Endothelial cell of umbilical vein (primary cell): ENCODE measurements around the gene TMEM9B. TPM values are rescaled to one million over a fixed set of nuclear protein-coding genes. Genes with fewer than 3 reads are reported as not detected.
"Not testable (repeated sequence)": the region's sequence is repeated elsewhere in the genome, so short reads cannot be mapped to it uniquely, and the experiment has no call there.

ENCODE experiments used
- BruUV-seq: library from RNA; stranded (reverse); fragments of 400-500 nt; replicated peaks from 2 replicates; lab custom pipeline; 2021; lab: Mats Ljungman, UMichigan
- CTCF ChIA-PET: fragments of 300-600, 350-600 bp; sonication (Branson Sonifier 250); formaldehyde crosslinking; loops from one replicate; lab custom pipeline; 2021; ENCODE audit warnings: antibody characterized with exemption, inconsistent platforms; lab: Charles Lee
- POLR2A ChIA-PET: fragments of 300-600, 350-600 bp; sonication (Branson Sonifier 250); formaldehyde crosslinking; loops from one replicate; lab custom pipeline; 2021; ENCODE audit warnings: antibody characterized with exemption, inconsistent platforms; lab: Charles Lee
- DNase-seq: peaks from one replicate; pipeline ENCODE4 v3.0.0-alpha.2; 2011; ENCODE audit warnings: low read depth, low spot score
- FAIRE-seq: peaks from 2 replicates; lab custom pipeline; 2011; peaks lifted over from hg19 to GRCh38; lab: Jason Lieb, UNC
- H2AFZ ChIP-seq: 2 replicates; pipeline ENCODE4 v1.6.0; 2012; ENCODE audit warnings: low read depth, low read length, control low read depth, inconsistent platforms
- H3K27ac ChIP-seq: 2 replicates; pipeline ENCODE4 v1.5.1; 2011; ENCODE audit warnings: low read depth, mild to moderate bottlenecking, control low read depth, low read length, moderate library complexity; ENCODE audit not compliant: insufficient read depth
- H3K27me3 ChIP-seq, 2 experiments: 2 replicates each; pipeline versions ENCODE4 v1.6.0 to v1.6.1; 2011; ENCODE audit warnings: low read length in 2 of 2, mixed read lengths in 1 of 2; ENCODE audit not compliant: control insufficient read depth in 2 of 2, insufficient read depth in 2 of 2
- H3K36me3 ChIP-seq, 2 experiments: 2 replicates in 1 of 2; 3 replicates in 1 of 2; pipeline ENCODE4 v1.5.1; 2011; ENCODE audit warnings: low read length in 2 of 2, mild to moderate bottlenecking in 1 of 2, moderate library complexity in 1 of 2; ENCODE audit not compliant: control insufficient read depth in 2 of 2, insufficient read depth in 2 of 2; ENCODE audit errors: extremely low read depth in 1 of 2
- H3K4me1 ChIP-seq: 3 replicates; pipeline ENCODE4 v1.5.1; 2011; ENCODE audit warnings: mild to moderate bottlenecking, low read length; ENCODE audit not compliant: control insufficient read depth, insufficient read depth; ENCODE audit errors: extremely low read depth
- H3K4me2 ChIP-seq: 2 replicates; pipeline ENCODE4 v1.6.1; 2011; ENCODE audit warnings: low read length, control low read depth, mixed read lengths; ENCODE audit not compliant: insufficient read depth
- H3K4me3 ChIP-seq, 3 experiments: fragments of 200-600 bp in 1 of 3; sonication (generic), shearing (Covaris generic) in 1 of 3; replicated peaks in 1 of 3; 2 replicates each; pipeline ENCODE4 v1.5.1; 2011 to 2016; ENCODE audit warnings: control low read depth in 3 of 3, low read length in 3 of 3, mild to moderate bottlenecking in 2 of 3, inconsistent platforms in 1 of 3, low read depth in 1 of 3, moderate library complexity in 1 of 3; ENCODE audit not compliant: insufficient read depth in 1 of 3
- H3K79me2 ChIP-seq: 2 replicates; pipeline ENCODE4 v1.6.0; 2012; ENCODE audit warnings: low read length, inconsistent platforms; ENCODE audit not compliant: control insufficient read depth, insufficient read depth
- H3K9ac ChIP-seq: replicated peaks from 2 replicates; pipeline ENCODE3; 2011; ENCODE audit warnings: low read length, control low read depth; ENCODE audit not compliant: insufficient read depth; ENCODE audit errors: extremely low read depth
- H3K9me1 ChIP-seq: replicated peaks from 3 replicates; pipeline ENCODE4 v1.6.0; 2011; ENCODE audit warnings: mild to moderate bottlenecking, low read length; ENCODE audit not compliant: control insufficient read depth, insufficient read depth; ENCODE audit errors: extremely low read depth
- H3K9me3 ChIP-seq: replicated peaks from 2 replicates; pipeline ENCODE4 v1.5.1; 2012; ENCODE audit warnings: low read length, inconsistent platforms; ENCODE audit not compliant: control insufficient read depth, insufficient read depth
- H4K20me1 ChIP-seq: replicated peaks from 2 replicates; pipeline ENCODE3; 2011; ENCODE audit warnings: mild to moderate bottlenecking, low read length; ENCODE audit not compliant: control insufficient read depth, insufficient read depth; ENCODE audit errors: extremely low read depth
- EZH2 ChIP-seq: IDR thresholded peaks from 2 replicates; pipeline ENCODE4 v1.6.1; 2012; ENCODE audit warnings: borderline replicate concordance, low read depth, mild to moderate bottlenecking, moderate library complexity, low read length, inconsistent platforms; ENCODE audit not compliant: severe bottlenecking
- FOS ChIP-seq: IDR thresholded peaks from 2 replicates; pipeline ENCODE4 v1.6.1; 2011; ENCODE audit warnings: mild to moderate bottlenecking, low read length, moderate library complexity, borderline replicate concordance; ENCODE audit not compliant: insufficient read depth
- GATA2 ChIP-seq: IDR thresholded peaks from 2 replicates; pipeline ENCODE4 v1.7.0; 2011; ENCODE audit warnings: low read depth, mild to moderate bottlenecking, moderate library complexity, mixed read lengths, low read length; ENCODE audit not compliant: insufficient read length, insufficient read depth
- JUN ChIP-seq: IDR thresholded peaks from 2 replicates; pipeline ENCODE4 v1.6.1; 2011; ENCODE audit warnings: borderline replicate concordance, low read depth; ENCODE audit not compliant: insufficient read length, insufficient read depth
- MYC ChIP-seq: IDR thresholded peaks from one replicate; pipeline ENCODE4 v1.6.1; 2011; ENCODE audit warnings: mild to moderate bottlenecking, low read depth, low read length
- POLR2A ChIP-seq: IDR thresholded peaks from 2 replicates; pipeline ENCODE4 v1.6.1; 2012; ENCODE audit warnings: low read depth, mild to moderate bottlenecking, control low read depth, low read length
- POLR2AphosphoS5 ChIP-seq: IDR thresholded peaks from 2 replicates; pipeline ENCODE4 v1.6.1; 2012; ENCODE audit warnings: low read depth, mild to moderate bottlenecking, control low read depth, low read length, moderate library complexity; ENCODE audit not compliant: insufficient read depth
- dilution Hi-C: fragments of 300-500 bp; cut with MboI; formaldehyde crosslinking; loops from one replicate; pipeline ENCODE4 v1.15.0; 2019; ENCODE audit warnings: low sequenced_read_pairs; ENCODE audit not compliant: extremely low pct_ligation_motif_present
- intact Hi-C: fragments of 100-400 bp; cut with micrococcal nuclease; formaldehyde crosslinking; loops from one replicate; pipeline ENCODE4 v1.10.0; 2022
- polyA plus RNA-seq, 4 experiments: library from polyadenylated mRNA; depleted of rRNA in 3 of 4; stranded (reverse) in 3 of 4; unstranded in 1 of 4; fragments of >200 nt; gene quantifications; 2 replicates each; pipeline versions ENCODE4 v1.2.1 to v1.2.3, GENCODE V29; 2011 to 2012; ENCODE audit warnings: missing spikeins in 1 of 4
- total RNA-seq: library from RNA; stranded (reverse); gene quantifications from 2 replicates; pipeline ENCODE4 v1.2.3, GENCODE V29; 2021
- TF ChIP-seq, protein P1 (sequence below), 2 donors: IDR thresholded peaks; 1 replicate in 1 of 2; 2 replicates in 1 of 2; pipeline ENCODE4 v1.5.1; 2011; ENCODE audit warnings: low read length in 2 of 2, mild to moderate bottlenecking in 2 of 2, moderate library complexity in 2 of 2, control low read depth in 1 of 2, inconsistent platforms in 1 of 2, low read depth in 1 of 2; ENCODE audit not compliant: insufficient read depth in 1 of 2; ENCODE audit errors: extremely low read depth in 1 of 2

The TMEM9B gene
- total and polyA plus RNA-seq, 2 donors (not counting 3 experiments of a cell fraction or from before 2014, with no cell fraction given): 28.2 to 30.2 TPM

DNA sequence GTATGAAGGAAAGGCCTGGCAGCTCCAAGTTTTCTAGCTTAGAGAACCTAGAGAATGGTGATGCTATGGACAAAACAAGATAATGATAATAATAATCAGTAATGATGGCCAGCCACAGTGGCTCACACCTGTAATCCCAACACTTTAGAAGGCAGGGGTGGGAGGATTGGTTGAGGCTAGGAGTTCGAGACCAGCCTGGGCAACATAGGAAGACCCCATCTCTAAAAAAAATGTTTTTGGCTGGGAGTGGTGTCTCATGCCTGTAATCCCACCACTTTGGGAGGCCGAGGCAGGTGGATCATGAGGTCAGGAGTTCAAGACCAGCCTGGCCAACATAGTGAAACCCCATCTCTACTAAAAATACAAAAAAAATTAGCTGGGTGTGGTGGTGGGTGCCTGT is 28.5 kb downstream of the TMEM9B start:
- POLR2A ChIA-PET, dilution Hi-C loops, FAIRE-seq: not testable (repeated sequence)

DNA sequence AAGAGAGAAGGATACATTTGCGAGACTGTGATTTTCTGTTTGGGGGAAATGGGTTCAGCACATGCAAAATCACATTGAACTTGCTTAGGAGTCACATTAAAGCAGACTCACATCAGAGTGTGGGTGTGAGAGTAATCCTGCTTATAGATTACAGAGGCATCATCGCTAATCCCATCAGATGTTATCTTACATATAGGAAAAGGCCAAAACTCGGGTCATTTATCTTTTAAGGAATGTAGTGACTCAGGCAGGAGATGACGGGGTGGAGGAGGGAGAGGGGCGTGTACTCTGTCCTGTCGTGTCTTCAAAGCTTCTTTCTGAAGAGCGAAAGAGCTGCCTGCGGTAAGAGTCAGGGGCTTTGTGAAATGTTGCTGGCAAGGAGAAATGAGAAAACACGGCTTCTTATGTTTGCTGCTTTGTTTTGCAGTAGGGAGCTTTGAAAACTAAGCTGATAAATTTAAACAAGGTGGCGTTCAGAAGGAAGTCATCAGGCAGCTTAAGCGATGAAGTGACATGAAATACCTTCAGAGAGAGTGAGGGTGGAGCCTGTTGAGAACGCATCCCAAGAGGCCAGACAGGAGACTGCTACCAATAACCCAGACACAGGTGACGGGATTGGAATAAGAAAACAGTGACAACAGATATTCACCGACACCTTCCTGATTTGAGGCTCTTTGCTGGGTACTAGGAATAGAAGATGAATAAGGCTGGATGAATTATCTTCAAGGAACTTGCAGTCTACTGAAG is 29.3 kb downstream of the TMEM9B start:
- Histone ChIP-seq H3K4me1 (peaks cover 7% of the 10 kb centered on the region), H3K9me3 (no peaks in the 10 kb centered on the region), H4K20me1 (no peaks in the 10 kb centered on the region), H3K27ac (no peak overlapping the region), H3K9me1 (no peaks in the 10 kb centered on the region), H3K27me3 (no peaks in the 10 kb centered on the region), H3K79me2 (no peaks in the 10 kb centered on the region), H3K4me3 (no peak overlapping the region), H3K9ac (no peak overlapping the region), H3K4me2 (peak overlapping the region; percentile 39), H3K36me3 (no peaks in the 10 kb centered on the region), H2AFZ (peak overlapping the region; percentile 51)
- TF ChIP-seq MYC (no peak), FOS (no peak), JUN (no peak), EZH2 (no peak), POLR2A (no peak), POLR2AphosphoS5 (no peak), GATA2 (peak; percentile 77)
- TF ChIP-seq, protein P1, sequence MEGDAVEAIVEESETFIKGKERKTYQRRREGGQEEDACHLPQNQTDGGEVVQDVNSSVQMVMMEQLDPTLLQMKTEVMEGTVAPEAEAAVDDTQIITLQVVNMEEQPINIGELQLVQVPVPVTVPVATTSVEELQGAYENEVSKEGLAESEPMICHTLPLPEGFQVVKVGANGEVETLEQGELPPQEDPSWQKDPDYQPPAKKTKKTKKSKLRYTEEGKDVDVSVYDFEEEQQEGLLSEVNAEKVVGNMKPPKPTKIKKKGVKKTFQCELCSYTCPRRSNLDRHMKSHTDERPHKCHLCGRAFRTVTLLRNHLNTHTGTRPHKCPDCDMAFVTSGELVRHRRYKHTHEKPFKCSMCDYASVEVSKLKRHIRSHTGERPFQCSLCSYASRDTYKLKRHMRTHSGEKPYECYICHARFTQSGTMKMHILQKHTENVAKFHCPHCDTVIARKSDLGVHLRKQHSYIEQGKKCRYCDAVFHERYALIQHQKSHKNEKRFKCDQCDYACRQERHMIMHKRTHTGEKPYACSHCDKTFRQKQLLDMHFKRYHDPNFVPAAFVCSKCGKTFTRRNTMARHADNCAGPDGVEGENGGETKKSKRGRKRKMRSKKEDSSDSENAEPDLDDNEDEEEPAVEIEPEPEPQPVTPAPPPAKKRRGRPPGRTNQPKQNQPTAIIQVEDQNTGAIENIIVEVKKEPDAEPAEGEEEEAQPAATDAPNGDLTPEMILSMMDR (IDR thresholded peaks at IDR 0.05; ENCODE audit: extremely low read depth in 1 of 2, insufficient read depth in 1 of 2, low read depth in 1 of 2, low read length in 2 of 2): no peak
- FAIRE-seq (no peak), DNase-seq (no peak)
- CTCF ChIA-PET: interaction anchor here (0.6 to 1.0 kb wide), 3 partner anchors 21 to 203 kb away, joined by 3 to 5 read pairs (median 3); no protein-coding TSS in a partner anchor
- intact Hi-C loops (no loop called here), dilution Hi-C loops (no loop called here)
- POLR2A ChIA-PET: no interaction called here
- no TSS peak for BruUV-seq

More for the DNA sequence above, 28.5 kb downstream of the TMEM9B start:
- BruUV-seq, H3K4me2 ChIP-seq, H3K9me1 ChIP-seq, H3K9me3 ChIP-seq, H3K27ac ChIP-seq, H4K20me1 ChIP-seq, H3K4me1 ChIP-seq, H3K4me3 ChIP-seq, intact Hi-C loops, DNase-seq, H3K27me3 ChIP-seq, H3K79me2 ChIP-seq, H3K36me3 ChIP-seq, H3K9ac ChIP-seq, H2AFZ ChIP-seq: not testable (repeated sequence)
- CTCF ChIA-PET: interaction anchor here (1.0 kb wide), 1 partner anchor 22 kb away, joined by 3 read pairs; no protein-coding TSS in a partner anchor
